Stimulated activated CD8-positive, alpha-beta memory T cell treated with anti-CD3 and anti-CD28 coated beads, Interleukin-15, amount 100 ng/mL, for 4 hours (primary cell): ENCODE data around the gene CIPC.
A peak's percentile ranks its signal among the peaks of the same experiment; 100 is the strongest.

Experiments used
- DNase-seq, 2 donors: peaks; one replicate each; pipeline ENCODE4 v3.0.0-alpha.2; 2020; ENCODE audit warnings: low read depth in 2 of 2

Gene CIPC, protein sequence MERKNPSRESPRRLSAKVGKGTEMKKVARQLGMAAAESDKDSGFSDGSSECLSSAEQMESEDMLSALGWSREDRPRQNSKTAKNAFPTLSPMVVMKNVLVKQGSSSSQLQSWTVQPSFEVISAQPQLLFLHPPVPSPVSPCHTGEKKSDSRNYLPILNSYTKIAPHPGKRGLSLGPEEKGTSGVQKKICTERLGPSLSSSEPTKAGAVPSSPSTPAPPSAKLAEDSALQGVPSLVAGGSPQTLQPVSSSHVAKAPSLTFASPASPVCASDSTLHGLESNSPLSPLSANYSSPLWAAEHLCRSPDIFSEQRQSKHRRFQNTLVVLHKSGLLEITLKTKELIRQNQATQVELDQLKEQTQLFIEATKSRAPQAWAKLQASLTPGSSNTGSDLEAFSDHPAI

DNA sequence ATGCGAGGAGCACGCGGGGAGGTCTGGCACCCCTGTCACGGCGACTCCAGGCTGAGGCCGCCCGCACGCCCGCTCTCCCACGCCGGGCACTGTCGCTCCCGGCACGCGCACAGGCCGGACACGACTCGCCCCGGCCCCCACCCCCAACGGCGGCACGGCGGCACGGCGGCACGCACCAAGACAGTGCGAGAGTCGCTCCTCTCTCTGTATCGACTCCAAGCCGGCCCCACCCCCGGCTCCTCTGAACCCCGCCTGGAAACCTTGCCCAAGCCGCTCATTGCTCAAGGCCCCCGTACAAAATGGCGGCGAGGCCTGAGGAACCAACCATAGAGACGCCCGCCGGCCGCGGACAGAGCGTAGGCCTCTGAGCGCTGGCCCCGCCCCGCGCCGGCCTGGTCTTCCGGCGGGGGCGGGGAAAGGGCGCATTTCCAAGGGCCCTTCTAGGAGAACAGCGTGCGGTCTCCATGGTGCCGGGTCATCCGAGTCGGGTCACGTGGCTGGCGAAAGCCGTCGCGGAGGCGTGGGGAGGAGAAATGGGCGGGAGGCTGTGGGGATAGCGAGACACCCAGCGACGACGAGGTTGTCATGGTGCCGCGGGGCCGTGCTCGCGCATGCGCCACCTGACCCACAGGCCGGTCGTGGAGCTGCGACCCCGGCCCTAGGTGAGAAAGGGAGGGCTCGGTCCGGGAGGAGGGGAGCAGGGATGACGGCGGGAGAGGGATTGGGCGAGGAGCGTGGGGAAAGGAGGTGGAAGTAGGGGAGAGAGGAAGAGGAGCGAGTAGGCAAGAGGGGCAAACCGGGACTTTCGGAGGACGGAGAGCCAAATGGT is at the start of gene CIPC:
Gene CIPC (plus strand): TSS at position 559 of the 829 bp plus-strand sequence. CDS start 7,451 bp downstream, outside the sequence.
- peak; percentile 99 for DNase-seq

GRCh38 chr14:77051116-77051515 is 46.9 kb upstream of the CIPC start:
- DNase-seq = no peak

GRCh38 chr14:77052281-77053044 is 45.6 kb upstream of the CIPC start:
- no peak for DNase-seq

- DNase-seq = peak; percentile 61 to 65
Observed at GRCh38 chr14:77053046-77053841, 44.8 kb upstream of the CIPC start.

DNA sequence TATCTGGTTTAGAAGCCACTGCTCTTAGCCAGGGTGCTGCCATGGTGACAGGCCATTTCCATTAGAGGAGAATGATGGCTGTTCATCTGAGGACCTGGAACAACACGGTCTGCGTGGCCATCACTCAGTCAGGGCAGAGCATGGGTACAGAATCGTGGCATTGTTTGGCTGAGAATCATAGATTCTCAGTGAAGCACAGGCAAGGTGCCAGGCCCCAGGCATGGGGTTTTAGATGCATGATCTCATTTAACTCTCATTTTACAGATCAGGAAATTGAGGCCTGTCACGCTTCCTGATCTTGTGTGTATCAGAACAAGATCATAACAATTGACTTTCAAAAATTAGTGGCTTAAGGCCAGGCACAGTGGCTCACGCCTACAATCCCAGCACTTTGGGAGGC is 42.8 kb upstream of the CIPC start:
- no peak for DNase-seq

GRCh38 chr14:77055981-77056380 is 42.1 kb upstream of the CIPC start:
- no peak for DNase-seq

DNA sequence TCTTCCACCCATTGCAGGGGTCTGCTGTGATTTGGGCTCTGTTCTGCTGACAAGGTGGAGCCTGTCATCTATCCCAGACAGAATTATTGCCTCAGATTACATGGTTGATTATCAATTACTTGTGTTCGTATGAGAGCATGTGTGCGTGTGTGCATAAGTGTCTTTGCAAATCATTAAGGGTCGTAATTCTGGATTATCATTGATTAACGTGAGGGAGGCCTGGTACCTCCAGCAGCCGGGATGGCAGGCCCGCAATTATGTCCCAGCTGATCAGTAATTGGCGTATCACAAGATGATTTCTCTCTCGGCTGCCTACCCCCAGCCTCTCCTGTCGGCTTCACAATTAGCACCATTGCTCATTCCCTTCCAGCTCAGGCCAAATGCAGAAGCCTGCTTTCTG is 39.9 kb upstream of the CIPC start:
- no peak for DNase-seq

- no peak for DNase-seq
Observed at GRCh38 chr14:77058785-77059184, 39.3 kb upstream of the CIPC start.

DNA sequence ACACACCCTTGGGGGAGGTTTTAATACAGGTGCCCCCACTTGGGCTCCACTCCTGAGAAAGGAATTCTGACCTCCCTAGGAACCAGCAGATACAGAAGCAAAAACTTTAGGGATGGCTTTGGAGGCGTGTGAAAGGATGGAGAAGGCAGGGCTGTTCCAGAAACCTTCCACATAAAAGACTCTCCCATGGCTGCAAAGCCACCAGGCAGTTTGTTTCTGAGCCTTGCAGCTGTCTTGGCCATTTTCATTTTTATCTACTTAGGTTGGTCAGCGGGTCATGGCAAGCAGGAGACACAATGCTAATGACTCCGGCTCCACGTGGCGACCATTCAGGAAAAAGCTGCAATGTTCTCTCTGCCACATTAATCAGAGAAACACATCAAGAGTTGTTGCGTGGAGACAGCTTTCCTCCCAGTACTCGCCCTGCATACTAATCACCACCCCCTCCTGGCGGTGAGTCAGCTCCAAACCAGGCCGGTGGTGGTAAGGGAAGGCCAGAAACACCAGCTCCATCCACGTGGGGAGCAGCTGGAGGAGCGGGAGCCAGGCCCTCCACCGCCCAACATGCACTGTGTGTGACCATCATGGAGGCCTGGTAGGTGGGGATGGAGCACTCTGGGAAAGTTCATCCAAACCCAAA is 38.7 kb upstream of the CIPC start:
- no peak for DNase-seq

GRCh38 chr14:77061630-77062257 is 36.3 kb upstream of the CIPC start:
- DNase-seq = no peak

GRCh38 chr14:77062261-77062660 is 35.8 kb upstream of the CIPC start:
- DNase-seq = no peak

DNA sequence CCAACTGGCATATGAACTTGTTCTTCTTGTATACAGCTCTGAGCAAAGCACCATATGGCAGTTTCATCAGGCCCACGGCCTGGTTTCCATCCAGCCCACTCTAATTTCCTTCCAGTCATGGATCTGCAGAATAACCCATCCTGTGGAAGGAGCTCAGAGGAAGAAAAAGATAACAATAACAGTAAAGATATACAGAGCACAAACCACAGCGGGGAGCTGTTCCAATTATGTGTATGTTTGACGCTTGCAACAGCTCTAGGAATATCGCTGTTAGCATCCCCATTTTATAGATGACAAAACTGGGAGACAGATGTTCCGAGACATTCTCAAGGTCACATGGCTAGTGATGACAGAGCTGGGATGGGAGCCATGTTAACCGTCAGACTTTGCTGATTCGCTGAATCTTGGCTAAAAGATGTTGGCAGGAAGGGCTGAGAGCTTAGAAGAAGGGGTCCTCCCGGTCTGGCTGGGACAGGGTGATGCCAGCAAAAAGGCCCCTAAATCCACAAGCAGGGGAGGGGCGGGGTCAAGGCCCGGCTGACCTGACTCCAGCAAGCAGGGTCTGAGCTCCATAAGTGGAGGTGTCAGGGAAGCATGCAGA is 34.4 kb upstream of the CIPC start:
- no peak for DNase-seq

- DNase-seq = no peak
Observed at GRCh38 chr14:77064521-77065178, 33.4 kb upstream of the CIPC start.

GRCh38 chr14:77065851-77066577 is 32.0 kb upstream of the CIPC start:
- DNase-seq = no peak

- DNase-seq = no peak
Observed at GRCh38 chr14:77066578-77067172, 31.4 kb upstream of the CIPC start.

DNA sequence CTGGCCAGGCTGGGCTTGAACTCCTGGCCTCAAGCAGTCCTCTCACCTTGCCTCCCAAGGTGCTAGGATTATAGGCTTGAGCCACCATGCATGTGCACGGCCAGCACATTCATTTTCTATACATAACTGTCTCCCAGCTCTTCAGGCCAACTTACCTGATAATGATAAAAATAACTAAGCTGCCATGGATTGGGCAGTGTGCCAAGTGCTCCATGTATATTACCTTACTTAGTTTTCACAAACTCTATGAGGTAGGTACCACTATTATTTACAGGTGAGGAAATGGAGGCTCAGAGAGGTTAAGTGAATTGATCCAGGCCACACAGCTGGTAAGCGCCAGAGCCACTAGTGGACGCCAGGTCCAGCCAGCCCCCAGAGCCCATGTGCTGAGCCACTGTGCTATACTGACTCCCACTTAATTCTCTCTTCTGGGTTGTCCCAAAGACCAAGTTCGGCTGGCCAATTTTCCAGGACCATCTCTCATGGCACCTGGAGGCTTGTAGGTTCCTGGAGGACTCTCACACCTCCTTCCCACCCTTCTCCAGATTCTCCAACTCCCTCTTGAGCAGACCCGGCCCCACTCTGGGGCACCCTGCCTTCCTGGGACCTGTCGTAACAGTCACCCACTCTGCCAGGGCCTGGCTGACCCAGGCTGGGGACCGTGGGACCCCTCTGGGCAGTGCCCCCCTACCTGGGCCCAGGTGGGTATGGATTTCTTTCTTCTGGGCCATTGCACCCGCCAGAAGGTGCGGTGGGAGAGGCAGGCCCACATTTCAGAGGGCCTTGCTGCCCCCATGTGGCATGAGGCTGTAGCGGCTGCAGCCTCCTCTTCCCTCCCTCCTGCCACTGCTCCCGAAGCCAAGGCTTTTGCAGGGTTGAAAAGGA is 30.2 kb upstream of the CIPC start:
- peak in 1 of 2 donors; percentile 15 for DNase-seq

GRCh38 chr14:77068517-77069200 is 29.4 kb upstream of the CIPC start:
- no peak for DNase-seq
